HepG2 (cell line): ENCODE data around the gene MTHFD1. TPM values are rescaled to one million over a fixed set of nuclear protein-coding genes. Genes with fewer than 3 reads are reported as not detected.

Experiments used
- ATAC-seq: fragments of 200-7000 bp; cut with Tn5 transposase; 3 replicates; pipeline ENCODE4 v1.9.1; 2020; ENCODE audit warnings: mild to moderate bottlenecking, moderate library complexity
- BruUV-seq: library from RNA; stranded (reverse); fragments of 400-500 nt; replicated peaks from 2 replicates; lab custom pipeline; 2021; lab: Mats Ljungman, UMichigan
- CTCF ChIA-PET: fragments of 300-600 bp; formaldehyde crosslinking; extraction: SDS; loops from one replicate; lab custom pipeline; 2021; ENCODE audit warnings: low total read pairs, inconsistent platforms, low intra/inter-chr PET ratio; lab: Yijun Ruan, JAX
- POLR2A ChIA-PET: fragments of 350-600 bp; sonication (Branson Sonifier 250); formaldehyde crosslinking; loops from one replicate; lab custom pipeline; 2020; ENCODE audit warnings: antibody characterized with exemption, inconsistent platforms; lab: Yijun Ruan, JAX
- DNase-seq: peaks from one replicate; pipeline ENCODE4 v3.0.0-alpha.2; 2015; ENCODE audit warnings: low spot score
- FAIRE-seq: peaks from 3 replicates; lab custom pipeline; 2011; peaks lifted over from hg19 to GRCh38; lab: Jason Lieb, UNC
- H2AFZ ChIP-seq: one replicate; pipeline ENCODE4 v1.6.1; 2011; ENCODE audit warnings: low read length, inconsistent platforms
- H3K27ac ChIP-seq: fragments of 300-600 bp; 3 replicates; pipeline ENCODE4 v1.8.0; 2011; ENCODE audit warnings: mixed run types, mild to moderate bottlenecking, mixed read lengths, low read length, inconsistent platforms; ENCODE audit not compliant: insufficient read depth; ENCODE audit errors: extremely low read length
- H3K27me3 ChIP-seq, 2 experiments: fragments of 200-600 bp in 1 of 2; 2 replicates in 1 of 2; 3 replicates in 1 of 2; pipeline versions ENCODE4 v1.6.0 to v1.8.0; 2011; ENCODE audit warnings: low read length in 2 of 2, mild to moderate bottlenecking in 2 of 2, moderate library complexity in 2 of 2, inconsistent platforms in 1 of 2; ENCODE audit not compliant: insufficient read depth in 2 of 2, control insufficient read depth in 1 of 2
- H3K36me3 ChIP-seq, 2 experiments: fragments of 200-600 bp in 1 of 2; replicated peaks in 1 of 2; 2 replicates in 1 of 2; 3 replicates in 1 of 2; pipeline versions ENCODE4 v1.5.1 to v1.8.0; 2011; ENCODE audit warnings: low read length in 2 of 2, inconsistent platforms in 1 of 2; ENCODE audit not compliant: insufficient read depth in 2 of 2, control insufficient read depth in 1 of 2
- H3K4me1 ChIP-seq: 2 replicates; pipeline ENCODE4 v1.5.1; 2012; ENCODE audit warnings: low read length, inconsistent platforms; ENCODE audit not compliant: insufficient read depth
- H3K4me2 ChIP-seq: 2 replicates; pipeline ENCODE4 v1.6.0; 2011; ENCODE audit warnings: low read depth, low read length, inconsistent platforms
- H3K4me3 ChIP-seq, 3 experiments: fragments of 200-600 bp in 1 of 3; sonication (generic), shearing (Covaris generic) in 1 of 3; replicated peaks in 1 of 3; 2 replicates each; pipeline ENCODE4 v1.5.1; 2011 to 2016; ENCODE audit warnings: low read length in 3 of 3, inconsistent platforms in 2 of 3, low read depth in 2 of 3, mild to moderate bottlenecking in 2 of 3, control low read depth in 1 of 3, mixed read lengths in 1 of 3; ENCODE audit not compliant: insufficient read depth in 1 of 3
- H3K79me2 ChIP-seq: one replicate; pipeline ENCODE4 v1.6.1; 2011; ENCODE audit warnings: low read length, inconsistent platforms; ENCODE audit not compliant: insufficient read depth
- H3K9ac ChIP-seq: 2 replicates; pipeline ENCODE4 v1.6.0; 2011; ENCODE audit warnings: mild to moderate bottlenecking, low read depth, low read length, inconsistent platforms; ENCODE audit not compliant: insufficient read depth
- H3K9me3 ChIP-seq: 2 replicates; pipeline ENCODE4 v1.5.1; 2012; ENCODE audit warnings: mild to moderate bottlenecking, low read length
- H4K20me1 ChIP-seq: 2 replicates; pipeline ENCODE4 v1.6.0; 2011; ENCODE audit warnings: inconsistent platforms, mild to moderate bottlenecking, low read length, moderate library complexity; ENCODE audit not compliant: insufficient read depth
- ELF3 ChIP-seq: IDR thresholded peaks from 2 replicates; pipeline ENCODE4 v1.6.1; 2016; ENCODE audit warnings: missing genetic modification reagents, missing compliant biosample characterization
- HNRNPK ChIP-seq: fragments of 200-400 bp; formaldehyde crosslinking; IDR thresholded peaks from 2 replicates; pipeline ENCODE4 v1.6.1; 2018; ENCODE audit warnings: low read length, low read depth, moderate library complexity, mild to moderate bottlenecking; ENCODE audit not compliant: poor library complexity, severe bottlenecking
- NR1H2 ChIP-seq: sonication (generic); formaldehyde crosslinking; IDR thresholded peaks from 2 replicates; pipeline ENCODE4 v1.8.1; 2022; ENCODE audit warnings: low read depth, missing genetic modification reagents, borderline replicate concordance
- ZNF180 ChIP-seq: sonication (generic); formaldehyde crosslinking; IDR thresholded peaks from 2 replicates; pipeline ENCODE4 v1.4.0; 2020; ENCODE audit warnings: low read depth, missing genetic modification reagents, borderline replicate concordance
- ZNF652 ChIP-seq: IDR thresholded peaks from 2 replicates; pipeline ENCODE4 v1.6.1; 2016; ENCODE audit warnings: low read depth, borderline replicate concordance
- ZNF773 ChIP-seq: sonication (generic); formaldehyde crosslinking; IDR thresholded peaks from 2 replicates; pipeline ENCODE4 v1.4.0; 2020; ENCODE audit warnings: missing genetic modification reagents, borderline replicate concordance
- WGBS: methylation state at CpG from one replicate; pipeline ENCODE4 v1.1.6; 2017; ENCODE audit warnings: low lambda C conversion rate; 5-methylcytosine and 5-hydroxymethylcytosine counted together
- in situ Hi-C: cut with HindIII; loops from 2 replicates; pipeline ENCODE4 v1.10.0; 2017; ENCODE audit warnings: low pct_unique_long_range_greater_than_20kb; ENCODE audit not compliant: extremely low pct_ligation_motif_present
- intact Hi-C: fragments of 100-400 bp; cut with micrococcal nuclease; formaldehyde crosslinking; loops from one replicate; pipeline ENCODE4 v1.10.0; 2022; ENCODE audit not compliant: unreplicated experiment
- polyA plus RNA-seq, 8 experiments: library from polyadenylated mRNA; depleted of rRNA in 3 of 8; stranded (reverse) in 7 of 8; unstranded in 1 of 8; fragments of >200 nt; fragmentation: Illumina TruSeq in 4 of 8; extraction: Trizol in 4 of 8; gene quantifications; 2 replicates each; pipeline versions ENCODE4 v1.2.1 to v1.2.3, GENCODE V29; 2011 to 2016; ENCODE audit warnings: low read depth in 4 of 8, missing spikeins in 1 of 8, mixed read lengths in 1 of 8; ENCODE audit not compliant: insufficient read depth in 1 of 8
- total RNA-seq, 5 experiments: library from RNA; depleted of rRNA; stranded (reverse); fragments of >200 nt; fragmentation: Illumina TruSeq; extraction: Trizol; gene quantifications; 2 replicates each; pipeline ENCODE4 v1.2.3, GENCODE V29; 2016; ENCODE audit warnings: low read depth in 1 of 5
- TF ChIP-seq, protein P1 (sequence below): sonication (generic); formaldehyde crosslinking; IDR thresholded peaks from 2 replicates; pipeline ENCODE4 v1.9.0; 2021; ENCODE audit warnings: missing genetic modification reagents, mild to moderate bottlenecking, borderline replicate concordance
- TF ChIP-seq, protein P2 (sequence below): IDR thresholded peaks from 2 replicates; pipeline ENCODE4 v1.6.1; 2016; ENCODE audit warnings: mild to moderate bottlenecking, missing biosample characterization, missing genetic modification reagents
- TF ChIP-seq, protein P3 (sequence below): conservative IDR thresholded peaks from 2 replicates; pipeline ENCODE4 v1.6.1; 2018; ENCODE audit warnings: missing genetic modification reagents

Gene MTHFD1
- total and polyA plus RNA-seq, 2 of the 13 experiments (the other 11 are each of a cell fraction or from before 2014, with no cell fraction given): 31.0 to 106 TPM

DNA sequence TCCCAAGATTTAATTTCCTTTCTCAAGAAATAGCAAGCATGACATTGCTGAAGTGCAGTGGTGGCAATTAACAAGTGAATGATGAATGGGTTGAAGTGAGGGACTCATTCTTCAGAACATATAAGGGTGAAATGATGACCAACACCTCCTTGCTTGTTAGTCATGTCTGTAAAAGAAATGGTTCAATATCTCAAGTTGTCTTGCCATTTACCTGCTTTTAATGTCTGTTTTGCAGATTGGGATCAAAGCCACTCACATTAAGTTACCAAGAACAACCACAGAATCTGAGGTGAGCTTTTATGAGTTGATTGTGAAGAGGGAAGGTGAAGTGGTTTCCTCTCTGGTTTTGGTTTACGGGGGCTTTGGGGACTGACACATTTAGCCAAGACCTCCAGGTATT lies 24.1 kb downstream of the MTHFD1 start:
- TF ChIP-seq ELF3 (no peak), NR1H2 (CRISPR knock-in tag) (no peak), ZNF773 (no peak), HNRNPK (no peak), ZNF652 (no peak), ZNF180 (no peak)
- TF ChIP-seq, protein P1, sequence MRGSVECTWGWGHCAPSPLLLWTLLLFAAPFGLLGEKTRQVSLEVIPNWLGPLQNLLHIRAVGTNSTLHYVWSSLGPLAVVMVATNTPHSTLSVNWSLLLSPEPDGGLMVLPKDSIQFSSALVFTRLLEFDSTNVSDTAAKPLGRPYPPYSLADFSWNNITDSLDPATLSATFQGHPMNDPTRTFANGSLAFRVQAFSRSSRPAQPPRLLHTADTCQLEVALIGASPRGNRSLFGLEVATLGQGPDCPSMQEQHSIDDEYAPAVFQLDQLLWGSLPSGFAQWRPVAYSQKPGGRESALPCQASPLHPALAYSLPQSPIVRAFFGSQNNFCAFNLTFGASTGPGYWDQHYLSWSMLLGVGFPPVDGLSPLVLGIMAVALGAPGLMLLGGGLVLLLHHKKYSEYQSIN (CRISPR knock-in tag): no peak
- TF ChIP-seq, protein P2, sequence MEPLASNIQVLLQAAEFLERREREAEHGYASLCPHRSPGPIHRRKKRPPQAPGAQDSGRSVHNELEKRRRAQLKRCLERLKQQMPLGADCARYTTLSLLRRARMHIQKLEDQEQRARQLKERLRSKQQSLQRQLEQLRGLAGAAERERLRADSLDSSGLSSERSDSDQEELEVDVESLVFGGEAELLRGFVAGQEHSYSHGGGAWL: no peak
- TF ChIP-seq, protein P3, sequence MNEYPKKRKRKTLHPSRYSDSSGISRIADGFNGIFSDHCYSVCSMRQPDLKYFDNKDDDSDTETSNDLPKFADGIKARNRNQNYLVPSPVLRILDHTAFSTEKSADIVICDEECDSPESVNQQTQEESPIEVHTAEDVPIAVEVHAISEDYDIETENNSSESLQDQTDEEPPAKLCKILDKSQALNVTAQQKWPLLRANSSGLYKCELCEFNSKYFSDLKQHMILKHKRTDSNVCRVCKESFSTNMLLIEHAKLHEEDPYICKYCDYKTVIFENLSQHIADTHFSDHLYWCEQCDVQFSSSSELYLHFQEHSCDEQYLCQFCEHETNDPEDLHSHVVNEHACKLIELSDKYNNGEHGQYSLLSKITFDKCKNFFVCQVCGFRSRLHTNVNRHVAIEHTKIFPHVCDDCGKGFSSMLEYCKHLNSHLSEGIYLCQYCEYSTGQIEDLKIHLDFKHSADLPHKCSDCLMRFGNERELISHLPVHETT: no peak
- TF ChIP-seq, all 625 proteins: peak for 0
- Histone ChIP-seq H3K27me3 (no peaks in the 10 kb centered on the region), H3K4me2 (no peak overlapping the region), H3K9ac (no peak overlapping the region), H3K36me3 (peaks cover 6 to 58% of the 10 kb centered on the region in 2 experiments), H4K20me1 (no peaks in the 10 kb centered on the region), H3K4me1 (peaks cover 14% of the 10 kb centered on the region), H3K27ac (no peak overlapping the region), H3K4me3 (no peak overlapping the region), H3K9me3 (no peaks in the 10 kb centered on the region), H2AFZ (no peak overlapping the region), H3K79me2 (peaks cover 3% of the 10 kb centered on the region)
- DNase-seq (no peak), ATAC-seq (no peak), FAIRE-seq (no peak)
- WGBS: 100% methylated on average over 1 of the region's 1 CpG
- in situ Hi-C loops: no loop called here
- ChIA-PET POLR2A (no interaction called here), CTCF (no interaction called here)
- BruUV-seq: no TSS peak
- intact Hi-C loops: no loop called here
